Omental fat pad (tissue), 4 donors: Measurements from ENCODE around the gene WASL. TPM values are rescaled to one million over a fixed set of nuclear protein-coding genes. Genes with fewer than 3 reads are reported as not detected.

Source experiments
- ATAC-seq: fragments of 150-250 bp; one replicate; pipeline ENCODE4 v1.9.1; 2016; ENCODE audit warnings: mild to moderate bottlenecking, moderate library complexity; ENCODE audit not compliant: low FRiP score
- DNase-seq: peaks from one replicate; pipeline ENCODE4 v3.0.0-alpha.2; 2019; ENCODE audit warnings: low spot score
- total RNA-seq, 4 donors: library from RNA; depleted of rRNA; stranded (reverse); fragments of >200 nt; gene quantifications; one replicate each; pipeline ENCODE4 v1.1.0, GENCODE V29; 2016
- TF ChIP-seq, protein P1 (sequence below), 3 donors: fragments of 450-650 bp; IDR thresholded peaks; one replicate each; pipeline ENCODE4 v1.5.1; 2016 to 2017; ENCODE audit warnings: antibody characterized with exemption in 3 of 3, mild to moderate bottlenecking in 3 of 3, moderate library complexity in 2 of 3

The WASL gene
- total RNA-seq, 4 donors from 2014 or later, result 23.8 to 30.9 (median 27.6) TPM

- DNase-seq, result no peak
- TF ChIP-seq, protein P1, sequence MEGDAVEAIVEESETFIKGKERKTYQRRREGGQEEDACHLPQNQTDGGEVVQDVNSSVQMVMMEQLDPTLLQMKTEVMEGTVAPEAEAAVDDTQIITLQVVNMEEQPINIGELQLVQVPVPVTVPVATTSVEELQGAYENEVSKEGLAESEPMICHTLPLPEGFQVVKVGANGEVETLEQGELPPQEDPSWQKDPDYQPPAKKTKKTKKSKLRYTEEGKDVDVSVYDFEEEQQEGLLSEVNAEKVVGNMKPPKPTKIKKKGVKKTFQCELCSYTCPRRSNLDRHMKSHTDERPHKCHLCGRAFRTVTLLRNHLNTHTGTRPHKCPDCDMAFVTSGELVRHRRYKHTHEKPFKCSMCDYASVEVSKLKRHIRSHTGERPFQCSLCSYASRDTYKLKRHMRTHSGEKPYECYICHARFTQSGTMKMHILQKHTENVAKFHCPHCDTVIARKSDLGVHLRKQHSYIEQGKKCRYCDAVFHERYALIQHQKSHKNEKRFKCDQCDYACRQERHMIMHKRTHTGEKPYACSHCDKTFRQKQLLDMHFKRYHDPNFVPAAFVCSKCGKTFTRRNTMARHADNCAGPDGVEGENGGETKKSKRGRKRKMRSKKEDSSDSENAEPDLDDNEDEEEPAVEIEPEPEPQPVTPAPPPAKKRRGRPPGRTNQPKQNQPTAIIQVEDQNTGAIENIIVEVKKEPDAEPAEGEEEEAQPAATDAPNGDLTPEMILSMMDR (IDR thresholded peaks at IDR 0.05), result no peak
- ATAC-seq, result no peak
Observed at GRCh38 chr7:123657304-123657685, 91.5 kb downstream of the WASL start.

GRCh38 chr7:123656544-123657303 is 92.1 kb downstream of the WASL start:
- DNase-seq (no peak), ATAC-seq (no peak)
- TF ChIP-seq, protein P1 (IDR thresholded peaks at IDR 0.05), result no peak

GRCh38 chr7:123655614-123656013 is 93.2 kb downstream of the WASL start, which contains the start of gene LMOD2:
Gene LMOD2, plus strand, starts transcription at chr7:123655866. Its CDS starts 98 bp downstream, at chr7:123655964.
- TF ChIP-seq, protein P1 (IDR thresholded peaks at IDR 0.05), result no peak
- no peak for DNase-seq
- no peak for ATAC-seq

DNA sequence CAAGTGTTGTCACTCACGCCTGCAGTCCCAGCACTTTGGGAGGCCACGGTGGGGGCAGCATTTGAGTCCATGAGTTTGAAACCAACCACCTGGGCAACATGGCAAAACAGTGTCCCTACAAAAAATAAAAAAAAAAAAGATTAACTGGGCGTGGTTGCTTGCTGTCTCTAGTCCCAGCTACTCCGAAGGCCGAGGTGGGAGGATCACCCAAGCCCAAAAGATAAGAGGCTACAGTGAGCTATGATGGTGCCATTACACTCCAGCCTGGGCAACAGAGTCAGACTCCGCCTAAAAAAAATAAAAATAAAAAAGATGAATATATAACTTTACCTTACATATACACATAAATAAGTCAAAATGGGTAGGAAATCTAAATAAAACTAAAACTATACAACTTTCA is 95.6 kb downstream of the WASL start:
- TF ChIP-seq, protein P1 (IDR thresholded peaks at IDR 0.05), result no peak
- DNase-seq (no peak), ATAC-seq (no peak)

DNA sequence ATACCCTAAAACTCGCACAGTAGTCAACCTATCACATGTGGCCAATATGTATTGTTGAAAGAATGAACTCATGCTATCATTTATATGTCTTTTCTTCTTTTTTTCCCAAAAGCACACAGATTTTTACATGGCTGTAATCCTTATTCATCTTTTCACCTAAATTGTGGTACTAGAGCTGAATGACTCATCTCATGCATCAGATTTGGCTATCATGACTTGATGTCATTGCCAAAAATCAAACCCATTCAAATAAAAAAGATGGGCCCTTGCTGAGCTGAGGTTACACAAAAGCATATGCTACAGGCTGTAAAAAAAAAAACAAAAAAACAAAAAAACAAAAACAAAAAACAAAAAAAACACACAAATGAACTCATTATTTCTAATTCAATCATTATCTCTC is 96.4 kb downstream of the WASL start:
- ATAC-seq (no peak), DNase-seq (no peak)
- TF ChIP-seq, protein P1 (IDR thresholded peaks at IDR 0.05), result no peak

- DNase-seq (no peak), ATAC-seq (no peak)
- TF ChIP-seq, protein P1 (IDR thresholded peaks at IDR 0.05), result no peak
Observed at GRCh38 chr7:123650595-123650994, 98.2 kb downstream of the WASL start.

- DNase-seq (no peak), ATAC-seq (no peak)
- TF ChIP-seq, protein P1 (IDR thresholded peaks at IDR 0.05), result no peak
Observed at GRCh38 chr7:123649964-123650363, 98.8 kb downstream of the WASL start.
